Measurements from ENCODE around the gene TBC1D20.
"Not testable (repeated sequence)": the region's sequence is repeated elsewhere in the genome, so short reads cannot be mapped to it uniquely, and the experiment has no call there.

The TBC1D20 gene

GRCh38 chr20:397432-398237 lies 64.7 kb downstream of the TBC1D20 start:
- no peaks in the 10 kb centered on the region for H3K9me3 ChIP-seq (ENCODE audit: insufficient read depth, low read length)
- peaks cover 41% of the 10 kb centered on the region for H3K36me3 ChIP-seq (replicated peaks; ENCODE audit: low read depth, low read length)
- no peaks in the 10 kb centered on the region for H3K4me1 ChIP-seq (ENCODE audit: low read length)

GRCh38 chr20:396619-397431 lies 65.5 kb downstream of the TBC1D20 start:
- H3K27ac ChIP-seq (ENCODE audit: low read length), result no peak overlapping the region
- H4K20me1 ChIP-seq (ENCODE audit: insufficient read depth, low read length), result no peaks in the 10 kb centered on the region
- H3K36me3 ChIP-seq (replicated peaks; ENCODE audit: low read depth, low read length), result peaks cover 48% of the 10 kb centered on the region
- H3K27me3 ChIP-seq (ENCODE audit: low read depth, low read length), result no peaks in the 10 kb centered on the region
- no peak overlapping the region for H3K4me3 ChIP-seq (ENCODE audit: low read length)
- H3K4me2 ChIP-seq (ENCODE audit: low read length), result no peak overlapping the region
- H3K4me1 ChIP-seq (ENCODE audit: low read length), result no peaks in the 10 kb centered on the region
- TF ChIP-seq EZH2phosphoT487 (IDR thresholded peaks at IDR 0.05; ENCODE audit: low read depth), result no peak
- TF ChIP-seq CTCF (IDR thresholded peaks at IDR 0.05; ENCODE audit: low read depth, low read length), result no peak
- H2AFZ ChIP-seq (ENCODE audit: low read depth, low read length), result no peak overlapping the region
- H3K9ac ChIP-seq (ENCODE audit: low read length), result no peak overlapping the region
- no peaks in the 10 kb centered on the region for H3K79me2 ChIP-seq (ENCODE audit: low read length)
- H3K9me3 ChIP-seq (ENCODE audit: insufficient read depth, low read length), result no peaks in the 10 kb centered on the region

More at GRCh38 chr20:397432-398237, 64.7 kb downstream of the TBC1D20 start:
- no peaks in the 10 kb centered on the region for H3K79me2 ChIP-seq (ENCODE audit: low read length)
- no peak overlapping the region for H2AFZ ChIP-seq (ENCODE audit: low read depth, low read length)
- TF ChIP-seq CTCF (IDR thresholded peaks at IDR 0.05; ENCODE audit: low read depth, low read length) (no peak), EZH2phosphoT487 (IDR thresholded peaks at IDR 0.05; ENCODE audit: low read depth) (no peak)
- no peaks in the 10 kb centered on the region for H4K20me1 ChIP-seq (ENCODE audit: insufficient read depth, low read length)
- H3K27ac ChIP-seq (ENCODE audit: low read length), result no peak overlapping the region
- no peak overlapping the region for H3K9ac ChIP-seq (ENCODE audit: low read length)
- H3K27me3 ChIP-seq (ENCODE audit: low read depth, low read length), result no peaks in the 10 kb centered on the region
- H3K4me2 ChIP-seq (ENCODE audit: low read length), result no peak overlapping the region
- H3K4me3 ChIP-seq (ENCODE audit: low read length), result no peak overlapping the region

GRCh38 chr20:396252-396618 lies 66.1 kb downstream of the TBC1D20 start:
- no peaks in the 10 kb centered on the region for H3K4me1 ChIP-seq (ENCODE audit: low read length)
- H3K79me2 ChIP-seq (ENCODE audit: low read length), result no peaks in the 10 kb centered on the region
- H3K9ac ChIP-seq (ENCODE audit: low read length), result no peak overlapping the region
- no peak for TF ChIP-seq EZH2phosphoT487 (IDR thresholded peaks at IDR 0.05; ENCODE audit: low read depth)
- TF ChIP-seq CTCF (IDR thresholded peaks at IDR 0.05; ENCODE audit: low read depth, low read length), result no peak
- H3K4me2 ChIP-seq (ENCODE audit: low read length), result no peak overlapping the region
- no peak overlapping the region for H2AFZ ChIP-seq (ENCODE audit: low read depth, low read length)
- no peaks in the 10 kb centered on the region for H4K20me1 ChIP-seq (ENCODE audit: insufficient read depth, low read length)
- H3K4me3 ChIP-seq (ENCODE audit: low read length), result no peak overlapping the region
- peaks cover 52% of the 10 kb centered on the region for H3K36me3 ChIP-seq (replicated peaks; ENCODE audit: low read depth, low read length)
- no peaks in the 10 kb centered on the region for H3K27me3 ChIP-seq (ENCODE audit: low read depth, low read length)
- H3K9me3 ChIP-seq (ENCODE audit: insufficient read depth, low read length), result no peaks in the 10 kb centered on the region
- no peak overlapping the region for H3K27ac ChIP-seq (ENCODE audit: low read length)

GRCh38 chr20:393296-393695 lies 69.0 kb downstream of the TBC1D20 start:
- peaks cover 73% of the 10 kb centered on the region for H3K36me3 ChIP-seq (replicated peaks; ENCODE audit: low read depth, low read length)
- not testable (repeated sequence) for H3K4me2 ChIP-seq (ENCODE audit: low read length); H3K9ac ChIP-seq (ENCODE audit: low read length); H3K27me3 ChIP-seq (ENCODE audit: low read depth, low read length); H4K20me1 ChIP-seq (ENCODE audit: insufficient read depth, low read length); H3K4me3 ChIP-seq (ENCODE audit: low read length); H3K9me3 ChIP-seq (ENCODE audit: insufficient read depth, low read length); H3K79me2 ChIP-seq (ENCODE audit: low read length); H3K4me1 ChIP-seq (ENCODE audit: low read length); H3K27ac ChIP-seq (ENCODE audit: low read length); H2AFZ ChIP-seq (ENCODE audit: low read depth, low read length)
